Neural cell (in vitro differentiated cells): ENCODE measurements around the gene TNIP2.

Experiments
- CTCF ChIP-seq: fragments of 450-650 bp; IDR thresholded peaks from 2 replicates; pipeline ENCODE4 v1.5.1; 2014; ENCODE audit warnings: antibody characterized with exemption, mild to moderate bottlenecking, moderate library complexity; ENCODE audit not compliant: poor library complexity, severe bottlenecking
- MXI1 ChIP-seq: fragments of 450-650 bp; conservative IDR thresholded peaks from 2 replicates; pipeline ENCODE4 v1.6.1; 2014; ENCODE audit warnings: antibody characterized with exemption, mild to moderate bottlenecking; ENCODE audit not compliant: poor library complexity, severe bottlenecking
- TAF1 ChIP-seq: IDR thresholded peaks from 2 replicates; pipeline ENCODE4 v1.6.1; 2012; ENCODE audit warnings: low read depth

GRCh38 chr4:2767705-2768074 lies 11.6 kb upstream of the TNIP2 start:
- no peak for TF ChIP-seq CTCF
- TF ChIP-seq MXI1 = no peak
- no peak for TF ChIP-seq TAF1
